HG03558 (cell line): ENCODE results near the gene SSH3.

Experiments
- ATAC-seq: cut with Tn5 transposase; IDR thresholded peaks from one replicate; pipeline ENCODE4 v1.9.1; 2021; ENCODE audit warnings: moderate number of reproducible peaks; ENCODE audit not compliant: unreplicated experiment; ENCODE audit errors: extremely low read depth

Gene SSH3

GRCh38 chr11:67357831-67358670 is 54.7 kb downstream of the SSH3 start:
- ATAC-seq = no peak
